Forelimb muscle (tissue), 1 donor: ENCODE data around the gene STAT6. TPM values are rescaled to one million over a fixed set of nuclear protein-coding genes. Genes with fewer than 3 reads are reported as not detected.
A peak's percentile ranks its signal among the peaks of the same experiment; 100 is the strongest.
"Not testable (repeated sequence)": the region's sequence is repeated elsewhere in the genome, so short reads cannot be mapped to it uniquely, and the experiment has no call there.

Experiments
- DNase-seq: peaks from one replicate; pipeline ENCODE4 v3.0.0-alpha.2; 2013; ENCODE audit warnings: low read depth
- polyA plus RNA-seq: library from polyadenylated mRNA; unstranded; fragments of 120-200 nt; gene quantifications from one replicate; pipeline ENCODE4 v1.2.1, GENCODE V29; 2013; ENCODE audit not compliant: insufficient read length

STAT6 gene
- polyA plus RNA-seq, 1 donor, result 32.2 TPM

GRCh38 chr12:57127726-57128518 is 16.8 kb upstream of the STAT6 start, which contains the start of gene LRP1:
TSS of gene LRP1 (plus strand) at chr12:57128483. CDS start at chr12:57128965, 482 bp downstream.
- no peak for DNase-seq

GRCh38 chr12:57127101-57127725 is 16.1 kb upstream of the STAT6 start:
- no peak for DNase-seq

GRCh38 chr12:57126561-57126960 is 15.4 kb upstream of the STAT6 start:
- DNase-seq, result no peak

GRCh38 chr12:57126061-57126460 is 14.9 kb upstream of the STAT6 start:
- no peak for DNase-seq

- peak; percentile 59 for DNase-seq
Observed at GRCh38 chr12:57124261-57124877, 13.2 kb upstream of the STAT6 start.

- no peak for DNase-seq
Observed at GRCh38 chr12:57123813-57124212, 12.7 kb upstream of the STAT6 start.

- not testable (repeated sequence) for DNase-seq
Observed at GRCh38 chr12:57120718-57121117, 9.6 kb upstream of the STAT6 start.

- no peak for DNase-seq
Observed at GRCh38 chr12:57119294-57120085, 8.3 kb upstream of the STAT6 start.

- DNase-seq, result no peak
Observed at GRCh38 chr12:57118711-57119271, 7.6 kb upstream of the STAT6 start.

GRCh38 chr12:57116580-57117281 is 5.6 kb upstream of the STAT6 start:
- no peak for DNase-seq

GRCh38 chr12:57112492-57113294 is 1.5 kb upstream of the STAT6 start:
- DNase-seq, result no peak

- no peak for DNase-seq
Observed at GRCh38 chr12:57110104-57111030, 795 bp downstream of the STAT6 start.

GRCh38 chr12:57109207-57110103 is 1.7 kb downstream of the STAT6 start:
- DNase-seq, result no peak

GRCh38 chr12:57107456-57108155 is 3.6 kb downstream of the STAT6 start:
- no peak for DNase-seq

- no peak for DNase-seq
Observed at GRCh38 chr12:57106021-57106708, 5.0 kb downstream of the STAT6 start.

- DNase-seq, result no peak
Observed at GRCh38 chr12:57105011-57105753, 6.0 kb downstream of the STAT6 start.
